ENCODE data around the gene ATP6V1E1. TPM values are rescaled to one million over a fixed set of nuclear protein-coding genes. Genes with fewer than 3 reads are reported as not detected.
"Not testable (repeated sequence)": the region's sequence is repeated elsewhere in the genome, so short reads cannot be mapped to it uniquely, and the experiment has no call there.

The ATP6V1E1 gene
- total RNA-seq, 1 donor from 2014 or later = 102 TPM

- no peak for DNase-seq
Observed at GRCh38 chr22:17581056-17581455, 47.5 kb downstream of the ATP6V1E1 start.

- DNase-seq = no peak
Observed at GRCh38 chr22:17580441-17581031, 48.0 kb downstream of the ATP6V1E1 start.

- DNase-seq = no peak
Observed at GRCh38 chr22:17579535-17579981, 49.0 kb downstream of the ATP6V1E1 start.

- peak; percentile 85 for DNase-seq
Observed at GRCh38 chr22:17578136-17578754, 50.3 kb downstream of the ATP6V1E1 start.

GRCh38 chr22:17576470-17576869, 52.1 kb downstream of the ATP6V1E1 start:
- DNase-seq = no peak

GRCh38 chr22:17575681-17576080, 52.9 kb downstream of the ATP6V1E1 start:
- DNase-seq = no peak

GRCh38 chr22:17575151-17575550, 53.4 kb downstream of the ATP6V1E1 start:
- no peak for DNase-seq

- DNase-seq = peak; percentile 59
Observed at GRCh38 chr22:17570851-17571631, 57.5 kb downstream of the ATP6V1E1 start.

- DNase-seq = no peak
Observed at GRCh38 chr22:17569971-17570511, 58.5 kb downstream of the ATP6V1E1 start.

GRCh38 chr22:17566776-17567175, 61.8 kb downstream of the ATP6V1E1 start:
- no peak for DNase-seq

GRCh38 chr22:17566016-17566687, 62.4 kb downstream of the ATP6V1E1 start:
- DNase-seq = not testable (repeated sequence)

- peak; percentile 73 for DNase-seq
Observed at GRCh38 chr22:17563936-17564391, 64.6 kb downstream of the ATP6V1E1 start.

GRCh38 chr22:17562906-17563870, 65.4 kb downstream of the ATP6V1E1 start, which contains the start of gene SLC25A18:
Gene SLC25A18, plus strand, starts transcription at chr22:17563498. Its CDS starts 16,447 bp downstream, at chr22:17579945.
- no peak for DNase-seq

GRCh38 chr22:17559188-17559587, 69.4 kb downstream of the ATP6V1E1 start:
- no peak for DNase-seq

GRCh38 chr22:17554814-17555213, 73.7 kb downstream of the ATP6V1E1 start:
- no peak for DNase-seq

- peak; percentile 33 for DNase-seq
Observed at GRCh38 chr22:17552737-17553136, 75.8 kb downstream of the ATP6V1E1 start.

GRCh38 chr22:17549655-17550054, 78.9 kb downstream of the ATP6V1E1 start:
- DNase-seq = no peak

GRCh38 chr22:17549183-17549582, 79.4 kb downstream of the ATP6V1E1 start:
- no peak for DNase-seq

GRCh38 chr22:17548756-17549035, 79.9 kb downstream of the ATP6V1E1 start:
- DNase-seq = no peak

GRCh38 chr22:17548010-17548755, 80.4 kb downstream of the ATP6V1E1 start:
- no peak for DNase-seq
